HepG2 (cell line): ENCODE measurements around the gene MLH1. TPM values are rescaled to one million over a fixed set of nuclear protein-coding genes. Genes with fewer than 3 reads are reported as not detected.

ENCODE experiments used
- ATAC-seq: fragments of 200-7000 bp; cut with Tn5 transposase; 3 replicates; pipeline ENCODE4 v1.9.1; 2020; ENCODE audit warnings: mild to moderate bottlenecking, moderate library complexity
- BruUV-seq: library from RNA; stranded (reverse); fragments of 400-500 nt; replicated peaks from 2 replicates; lab custom pipeline; 2021; lab: Mats Ljungman, UMichigan
- CTCF ChIA-PET: fragments of 300-600 bp; formaldehyde crosslinking; extraction: SDS; loops from one replicate; lab custom pipeline; 2021; ENCODE audit warnings: low total read pairs, inconsistent platforms, low intra/inter-chr PET ratio; lab: Yijun Ruan, JAX
- POLR2A ChIA-PET: fragments of 350-600 bp; sonication (Branson Sonifier 250); formaldehyde crosslinking; loops from one replicate; lab custom pipeline; 2020; ENCODE audit warnings: antibody characterized with exemption, inconsistent platforms; lab: Yijun Ruan, JAX
- DNase-seq: peaks from one replicate; pipeline ENCODE4 v3.0.0-alpha.2; 2015; ENCODE audit warnings: low spot score
- FAIRE-seq: peaks from 3 replicates; lab custom pipeline; 2011; peaks lifted over from hg19 to GRCh38; lab: Jason Lieb, UNC
- H2AFZ ChIP-seq: one replicate; pipeline ENCODE4 v1.6.1; 2011; ENCODE audit warnings: low read length, inconsistent platforms
- H3K27ac ChIP-seq: fragments of 300-600 bp; 3 replicates; pipeline ENCODE4 v1.8.0; 2011; ENCODE audit warnings: mixed run types, mild to moderate bottlenecking, mixed read lengths, low read length, inconsistent platforms; ENCODE audit not compliant: insufficient read depth; ENCODE audit errors: extremely low read length
- H3K27me3 ChIP-seq, 2 experiments: fragments of 200-600 bp in 1 of 2; 2 replicates in 1 of 2; 3 replicates in 1 of 2; pipeline versions ENCODE4 v1.6.0 to v1.8.0; 2011; ENCODE audit warnings: low read length in 2 of 2, mild to moderate bottlenecking in 2 of 2, moderate library complexity in 2 of 2, inconsistent platforms in 1 of 2; ENCODE audit not compliant: insufficient read depth in 2 of 2, control insufficient read depth in 1 of 2
- H3K36me3 ChIP-seq, 2 experiments: fragments of 200-600 bp in 1 of 2; replicated peaks in 1 of 2; 2 replicates in 1 of 2; 3 replicates in 1 of 2; pipeline versions ENCODE4 v1.5.1 to v1.8.0; 2011; ENCODE audit warnings: low read length in 2 of 2, inconsistent platforms in 1 of 2; ENCODE audit not compliant: insufficient read depth in 2 of 2, control insufficient read depth in 1 of 2
- H3K4me1 ChIP-seq: 2 replicates; pipeline ENCODE4 v1.5.1; 2012; ENCODE audit warnings: low read length, inconsistent platforms; ENCODE audit not compliant: insufficient read depth
- H3K4me2 ChIP-seq: 2 replicates; pipeline ENCODE4 v1.6.0; 2011; ENCODE audit warnings: low read depth, low read length, inconsistent platforms
- H3K4me3 ChIP-seq, 3 experiments: fragments of 200-600 bp in 1 of 3; sonication (generic), shearing (Covaris generic) in 1 of 3; replicated peaks in 1 of 3; 2 replicates each; pipeline ENCODE4 v1.5.1; 2011 to 2016; ENCODE audit warnings: low read length in 3 of 3, inconsistent platforms in 2 of 3, low read depth in 2 of 3, mild to moderate bottlenecking in 2 of 3, control low read depth in 1 of 3, mixed read lengths in 1 of 3; ENCODE audit not compliant: insufficient read depth in 1 of 3
- H3K79me2 ChIP-seq: one replicate; pipeline ENCODE4 v1.6.1; 2011; ENCODE audit warnings: low read length, inconsistent platforms; ENCODE audit not compliant: insufficient read depth
- H3K9ac ChIP-seq: 2 replicates; pipeline ENCODE4 v1.6.0; 2011; ENCODE audit warnings: mild to moderate bottlenecking, low read depth, low read length, inconsistent platforms; ENCODE audit not compliant: insufficient read depth
- H3K9me3 ChIP-seq: 2 replicates; pipeline ENCODE4 v1.5.1; 2012; ENCODE audit warnings: mild to moderate bottlenecking, low read length
- H4K20me1 ChIP-seq: 2 replicates; pipeline ENCODE4 v1.6.0; 2011; ENCODE audit warnings: inconsistent platforms, mild to moderate bottlenecking, low read length, moderate library complexity; ENCODE audit not compliant: insufficient read depth
- CENPX ChIP-seq: sonication (generic); formaldehyde crosslinking; IDR thresholded peaks from 2 replicates; pipeline ENCODE4 v1.9.0; 2021; ENCODE audit warnings: mild to moderate bottlenecking, missing genetic modification reagents, moderate library complexity
- DNMT3B ChIP-seq: conservative IDR thresholded peaks from 2 replicates; pipeline ENCODE4 v1.6.1; 2016; ENCODE audit warnings: missing biosample characterization, control low read depth
- ONECUT2 ChIP-seq: sonication (generic); formaldehyde crosslinking; IDR thresholded peaks from 2 replicates; pipeline ENCODE4 v1.4.0; 2020; ENCODE audit warnings: missing genetic modification reagents
- RNF2 ChIP-seq: fragments of 450-650 bp; conservative IDR thresholded peaks from 2 replicates; pipeline ENCODE4 v1.6.1; 2016; ENCODE audit warnings: low read depth
- TARDBP ChIP-seq: sonication (generic); formaldehyde crosslinking; IDR thresholded peaks from 2 replicates; pipeline ENCODE4 v1.8.0; 2022; ENCODE audit warnings: mild to moderate bottlenecking, missing genetic modification reagents
- TCF12 ChIP-seq, 2 experiments: fragments of 450-650 bp in 1 of 2; sonication (generic) in 1 of 2; formaldehyde crosslinking in 1 of 2; IDR thresholded peaks; 2 replicates each; pipeline versions ENCODE4 v1.6.1 to v1.8.0; 2017 to 2022; ENCODE audit warnings: antibody characterized with exemption in 1 of 2, mild to moderate bottlenecking in 1 of 2, missing genetic modification reagents in 1 of 2, moderate library complexity in 1 of 2
- ZNF282 ChIP-seq: fragments of 450-650 bp; IDR thresholded peaks from 2 replicates; pipeline ENCODE4 v1.6.1; 2018; ENCODE audit not compliant: partially characterized antibody
- ZNF33B ChIP-seq: sonication (generic); formaldehyde crosslinking; IDR thresholded peaks from 2 replicates; pipeline ENCODE4 v1.5.1; 2020; ENCODE audit warnings: mild to moderate bottlenecking, missing genetic modification reagents
- ZNF660 ChIP-seq: sonication (generic); formaldehyde crosslinking; IDR thresholded peaks from 2 replicates; pipeline ENCODE4 v1.5.1; 2020; ENCODE audit warnings: mild to moderate bottlenecking, low read depth, missing genetic modification reagents, borderline replicate concordance
- ZNF746 ChIP-seq: sonication (generic); formaldehyde crosslinking; IDR thresholded peaks from 2 replicates; pipeline ENCODE4 v1.8.0; 2022; ENCODE audit warnings: mild to moderate bottlenecking, missing genetic modification reagents
- ZNF776 ChIP-seq: sonication (generic); formaldehyde crosslinking; IDR thresholded peaks from 2 replicates; pipeline ENCODE4 v1.4.0; 2020; ENCODE audit warnings: mild to moderate bottlenecking, missing genetic modification reagents
- WGBS: methylation state at CpG from one replicate; pipeline ENCODE4 v1.1.6; 2017; ENCODE audit warnings: low lambda C conversion rate; 5-methylcytosine and 5-hydroxymethylcytosine counted together
- in situ Hi-C: cut with HindIII; loops from 2 replicates; pipeline ENCODE4 v1.10.0; 2017; ENCODE audit warnings: low pct_unique_long_range_greater_than_20kb; ENCODE audit not compliant: extremely low pct_ligation_motif_present
- intact Hi-C: fragments of 100-400 bp; cut with micrococcal nuclease; formaldehyde crosslinking; loops from one replicate; pipeline ENCODE4 v1.10.0; 2022; ENCODE audit not compliant: unreplicated experiment
- polyA plus RNA-seq, 8 experiments: library from polyadenylated mRNA; depleted of rRNA in 3 of 8; stranded (reverse) in 7 of 8; unstranded in 1 of 8; fragments of >200 nt; fragmentation: Illumina TruSeq in 4 of 8; extraction: Trizol in 4 of 8; gene quantifications; 2 replicates each; pipeline versions ENCODE4 v1.2.1 to v1.2.3, GENCODE V29; 2011 to 2016; ENCODE audit warnings: low read depth in 4 of 8, missing spikeins in 1 of 8, mixed read lengths in 1 of 8; ENCODE audit not compliant: insufficient read depth in 1 of 8
- total RNA-seq, 5 experiments: library from RNA; depleted of rRNA; stranded (reverse); fragments of >200 nt; fragmentation: Illumina TruSeq; extraction: Trizol; gene quantifications; 2 replicates each; pipeline ENCODE4 v1.2.3, GENCODE V29; 2016; ENCODE audit warnings: low read depth in 1 of 5
- TF ChIP-seq, protein P1 (sequence below): sonication (generic); formaldehyde crosslinking; IDR thresholded peaks from 2 replicates; pipeline ENCODE4 v1.5.0; 2020; ENCODE audit warnings: missing genetic modification reagents, mild to moderate bottlenecking, borderline replicate concordance
- TF ChIP-seq, protein P2 (sequence below): IDR thresholded peaks from 2 replicates; pipeline ENCODE4 v1.6.1; 2016

MLH1 gene
- total and polyA plus RNA-seq, 2 of the 13 experiments (the other 11 are each of a cell fraction or from before 2014, with no cell fraction given) = 29.5 to 70.8 TPM

DNA sequence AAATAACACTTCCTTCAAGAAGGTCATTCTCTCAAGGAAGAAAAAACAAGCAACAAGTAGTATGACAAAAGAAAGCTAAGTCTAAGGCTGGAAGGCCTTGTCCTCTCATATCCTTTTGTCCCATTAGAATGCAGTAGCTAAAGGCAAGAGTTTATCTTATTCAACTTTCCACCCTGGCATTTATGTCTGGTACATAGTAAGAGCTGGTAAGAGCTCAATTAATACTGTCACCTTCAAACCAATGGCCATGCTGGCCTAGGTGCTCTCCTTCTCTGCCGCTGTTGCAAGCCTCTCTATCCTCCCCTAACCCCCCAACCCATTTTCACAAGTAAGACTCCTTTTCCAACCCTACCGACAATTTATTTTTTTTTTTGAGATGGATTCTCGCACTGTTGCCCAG is 99.2 kb downstream of the MLH1 start:
- Histone ChIP-seq H3K27me3 (no peaks in the 10 kb centered on the region), H3K4me2 (no peak overlapping the region), H3K4me1 (peaks cover 14% of the 10 kb centered on the region), H3K79me2 (no peaks in the 10 kb centered on the region), H4K20me1 (no peaks in the 10 kb centered on the region), H3K9me3 (no peaks in the 10 kb centered on the region), H2AFZ (no peak overlapping the region), H3K4me3 (no peak overlapping the region), H3K27ac (no peak overlapping the region), H3K9ac (no peak overlapping the region), H3K36me3 (peaks cover 0 to 22% of the 10 kb centered on the region in 2 experiments; a peak in 3 of 5 replicates)
- 100% methylated on average over 3 of the region's 3 CpGs for WGBS
- FAIRE-seq (no peak), ATAC-seq (no peak), DNase-seq (no peak)
- intact Hi-C loops = no loop called here
- no peak for TF ChIP-seq ONECUT2 (CRISPR knock-in tag)
- no peak for TF ChIP-seq ZNF660 (CRISPR knock-in tag)
- TF ChIP-seq TCF12 (IDR thresholded peaks at IDR 0.05) = no peak
- no peak for TF ChIP-seq TCF12 (CRISPR knock-in tag; IDR thresholded peaks at IDR 0.05)
- no peak for TF ChIP-seq ZNF746 (CRISPR knock-in tag)
- no peak for TF ChIP-seq RNF2
- TF ChIP-seq ZNF776 (CRISPR knock-in tag) = no peak
- no peak for TF ChIP-seq DNMT3B (CRISPR knock-in tag)
- TF ChIP-seq, protein P1, sequence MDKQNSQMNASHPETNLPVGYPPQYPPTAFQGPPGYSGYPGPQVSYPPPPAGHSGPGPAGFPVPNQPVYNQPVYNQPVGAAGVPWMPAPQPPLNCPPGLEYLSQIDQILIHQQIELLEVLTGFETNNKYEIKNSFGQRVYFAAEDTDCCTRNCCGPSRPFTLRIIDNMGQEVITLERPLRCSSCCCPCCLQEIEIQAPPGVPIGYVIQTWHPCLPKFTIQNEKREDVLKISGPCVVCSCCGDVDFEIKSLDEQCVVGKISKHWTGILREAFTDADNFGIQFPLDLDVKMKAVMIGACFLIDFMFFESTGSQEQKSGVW (CRISPR knock-in tag) = no peak
- no peak for TF ChIP-seq CENPX
- no peak for TF ChIP-seq ZNF282
- no peak for TF ChIP-seq TARDBP
- no peak for TF ChIP-seq ZNF33B (CRISPR knock-in tag)
- TF ChIP-seq, protein P2, sequence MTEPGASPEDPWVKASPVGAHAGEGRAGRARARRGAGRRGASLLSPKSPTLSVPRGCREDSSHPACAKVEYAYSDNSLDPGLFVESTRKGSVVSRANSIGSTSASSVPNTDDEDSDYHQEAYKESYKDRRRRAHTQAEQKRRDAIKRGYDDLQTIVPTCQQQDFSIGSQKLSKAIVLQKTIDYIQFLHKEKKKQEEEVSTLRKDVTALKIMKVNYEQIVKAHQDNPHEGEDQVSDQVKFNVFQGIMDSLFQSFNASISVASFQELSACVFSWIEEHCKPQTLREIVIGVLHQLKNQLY (CRISPR knock-in tag) = no peak
- CTCF ChIA-PET = no interaction called here
- no TSS peak for BruUV-seq
- POLR2A ChIA-PET = no interaction called here
- in situ Hi-C loops = no loop called here
